ENCODE results near the gene SNAPC2. TPM values are rescaled to one million over a fixed set of nuclear protein-coding genes. Genes with fewer than 3 reads are reported as not detected.

Gene SNAPC2
- total and polyA plus RNA-seq, 2 of the 13 experiments (the other 11 are each of a cell fraction or from before 2014, with no cell fraction given): 10.2 to 12.7 TPM

DNA sequence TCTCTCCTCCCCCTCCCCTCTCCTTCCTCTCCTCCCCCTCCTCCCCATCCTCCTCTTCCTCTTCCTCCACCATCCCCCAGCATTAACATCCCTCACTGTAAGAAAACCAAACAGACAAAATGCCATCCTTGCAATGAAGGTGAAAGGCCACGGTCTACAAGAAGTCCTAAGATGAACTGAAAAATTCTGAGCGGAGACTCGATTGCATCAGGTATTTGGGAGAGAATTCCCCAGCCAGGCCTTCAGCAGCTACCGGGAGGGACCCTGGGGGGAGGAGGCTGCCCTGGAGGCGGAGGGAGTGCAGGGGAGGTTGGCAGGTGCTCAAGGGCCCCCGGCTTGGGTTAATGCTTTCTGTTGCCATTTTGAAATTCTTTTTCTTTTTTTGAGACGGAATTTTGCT is 33.4 kb downstream of the SNAPC2 start:
- Histone ChIP-seq H3K27ac (ENCODE audit: extremely low read length, insufficient read depth, low read length) (no peak overlapping the region), H3K4me3 (replicated peaks in 1 of 3; ENCODE audit: insufficient read depth in 1 of 3, low read depth in 2 of 3, low read length in 3 of 3) (no peak overlapping the region), H3K79me2 (ENCODE audit: insufficient read depth, low read length) (no peaks in the 10 kb centered on the region), H3K27me3 (ENCODE audit: control insufficient read depth in 1 of 2, insufficient read depth in 2 of 2, low read length in 2 of 2) (no peaks in the 10 kb centered on the region), H3K9me3 (ENCODE audit: low read length) (no peaks in the 10 kb centered on the region), H4K20me1 (ENCODE audit: insufficient read depth, low read length) (no peaks in the 10 kb centered on the region), H3K9ac (ENCODE audit: insufficient read depth, low read depth, low read length) (no peak overlapping the region), H2AFZ (ENCODE audit: low read length) (no peak overlapping the region), H3K36me3 (replicated peaks in 1 of 2; ENCODE audit: control insufficient read depth in 1 of 2, insufficient read depth in 2 of 2, low read length in 2 of 2) (no peaks in the 10 kb centered on the region; a peak in 2 of 5 replicates), H3K4me2 (ENCODE audit: low read depth, low read length) (no peak overlapping the region), H3K4me1 (ENCODE audit: insufficient read depth, low read length) (peaks cover 16% of the 10 kb centered on the region)
- WGBS (ENCODE audit: low lambda C conversion rate): 66% methylated on average over 7 of the region's 7 CpGs
- BruUV-seq (replicated peaks): no TSS peak
- DNase-seq (ENCODE audit: low spot score): no peak
- POLR2A ChIA-PET: no interaction called here
- CTCF ChIA-PET (ENCODE audit: low intra/inter-chr PET ratio, low total read pairs): no interaction called here
- intact Hi-C loops (cut with micrococcal nuclease; ENCODE audit: unreplicated experiment) (no loop called here), in situ Hi-C loops (cut with HindIII; ENCODE audit: extremely low pct_ligation_motif_present, low pct_unique_long_range_greater_than_20kb) (no loop called here)
- FAIRE-seq: no peak
- TF ChIP-seq MEIS2 (CRISPR knock-in tag; IDR thresholded peaks at IDR 0.05): no peak
- TF ChIP-seq THAP8 (CRISPR knock-in tag; IDR thresholded peaks at IDR 0.05; ENCODE audit: borderline replicate concordance): no peak
- no peak for TF ChIP-seq MAFK (conservative IDR thresholded peaks at IDR 0.05 in 1 of 2, IDR thresholded peaks at IDR 0.05 in 1 of 2; ENCODE audit: low read length in 2 of 2)
- TF ChIP-seq JUN (CRISPR knock-in tag; IDR thresholded peaks at IDR 0.05): no peak
- no peak for TF ChIP-seq ZNF124 (CRISPR knock-in tag; IDR thresholded peaks at IDR 0.05)
- TF ChIP-seq ZNF33B (CRISPR knock-in tag; IDR thresholded peaks at IDR 0.05): no peak
- no peak for TF ChIP-seq NPAS2 (CRISPR knock-in tag; IDR thresholded peaks at IDR 0.05; ENCODE audit: borderline replicate concordance)
- no peak for TF ChIP-seq CC2D1A (CRISPR knock-in tag; IDR thresholded peaks at IDR 0.05)
- TF ChIP-seq PAWR (CRISPR knock-in tag; IDR thresholded peaks at IDR 0.05; ENCODE audit: borderline replicate concordance): no peak
- no peak for TF ChIP-seq MAZ (IDR thresholded peaks at IDR 0.05; ENCODE audit: borderline replicate concordance, low read depth, low read length)
- no peak for TF ChIP-seq MAZ (CRISPR knock-in tag; IDR thresholded peaks at IDR 0.05; ENCODE audit: low read depth)
- TF ChIP-seq ZNF34 (CRISPR knock-in tag; IDR thresholded peaks at IDR 0.05; ENCODE audit: borderline replicate concordance): no peak
- no peak for ATAC-seq
